ENCODE measurements around the gene RBP2.

RBP2 gene

GRCh38 chr3:139481116-139481515, 4.8 kb upstream of the RBP2 start:
- H3K27ac ChIP-seq (ENCODE audit: low read length), result no peak overlapping the region
- no peaks in the 10 kb centered on the region for H3K9me3 ChIP-seq (ENCODE audit: control insufficient read depth, insufficient read depth, low read length)
- H3K4me1 ChIP-seq (ENCODE audit: control insufficient read depth, insufficient read depth, low read length), result 0 out of 2 replicates have a peak, but pooled peaks cover 3% of the 10 kb centered on the region
- H3K36me3 ChIP-seq (ENCODE audit: control insufficient read depth, insufficient read depth, low read length), result no peaks in the 10 kb centered on the region
- no peak overlapping the region for H3K4me3 ChIP-seq (ENCODE audit: low read length)
- no peaks in the 10 kb centered on the region for H3K27me3 ChIP-seq (ENCODE audit: control insufficient read depth, insufficient read depth, low read length)
- DNase-seq (ENCODE audit: low read depth, low spot score), result no peak

GRCh38 chr3:139480585-139480984, 4.3 kb upstream of the RBP2 start:
- no peaks in the 10 kb centered on the region for H3K9me3 ChIP-seq (ENCODE audit: control insufficient read depth, insufficient read depth, low read length)
- WGBS (ENCODE audit: insufficient coverage, insufficient read length), result no CpG with 5 or more reads among the region's 3 CpGs
- H3K4me3 ChIP-seq (ENCODE audit: low read length), result no peak overlapping the region
- DNase-seq (ENCODE audit: low read depth, low spot score), result no peak
- no peak overlapping the region for H3K27ac ChIP-seq (ENCODE audit: low read length)
- no peaks in the 10 kb centered on the region for H3K36me3 ChIP-seq (ENCODE audit: control insufficient read depth, insufficient read depth, low read length)
- no peaks in the 10 kb centered on the region for H3K27me3 ChIP-seq (ENCODE audit: control insufficient read depth, insufficient read depth, low read length)
- H3K4me1 ChIP-seq (ENCODE audit: control insufficient read depth, insufficient read depth, low read length), result 0 out of 2 replicates have a peak, but pooled peaks cover 3% of the 10 kb centered on the region

- WGBS (ENCODE audit: insufficient coverage, insufficient read length), result no CpG with 5 or more reads among the region's 3 CpGs
- Histone ChIP-seq H3K4me3 (ENCODE audit: low read length) (no peak overlapping the region), H3K36me3 (ENCODE audit: control insufficient read depth, insufficient read depth, low read length) (no peaks in the 10 kb centered on the region), H3K27ac (ENCODE audit: low read length) (no peak overlapping the region), H3K9me3 (ENCODE audit: control insufficient read depth, insufficient read depth, low read length) (no peaks in the 10 kb centered on the region), H3K27me3 (ENCODE audit: control insufficient read depth, insufficient read depth, low read length) (no peaks in the 10 kb centered on the region), H3K4me1 (ENCODE audit: control insufficient read depth, insufficient read depth, low read length) (0 out of 2 replicates have a peak, but pooled peaks cover 3% of the 10 kb centered on the region)
- DNase-seq (ENCODE audit: low read depth, low spot score), result no peak
Measured at GRCh38 chr3:139477710-139478640, 1.7 kb upstream of the RBP2 start.

GRCh38 chr3:139473155-139473771, 3.1 kb downstream of the RBP2 start:
- Histone ChIP-seq H3K9me3 (ENCODE audit: control insufficient read depth, insufficient read depth, low read length) (no peaks in the 10 kb centered on the region), H3K27me3 (ENCODE audit: control insufficient read depth, insufficient read depth, low read length) (no peaks in the 10 kb centered on the region), H3K36me3 (ENCODE audit: control insufficient read depth, insufficient read depth, low read length) (no peaks in the 10 kb centered on the region), H3K4me3 (ENCODE audit: low read length) (no peak overlapping the region), H3K4me1 (ENCODE audit: control insufficient read depth, insufficient read depth, low read length) (no peaks in the 10 kb centered on the region), H3K27ac (ENCODE audit: low read length) (no peak overlapping the region)
- WGBS (ENCODE audit: insufficient coverage, insufficient read length), result no CpG with 5 or more reads among the region's 2 CpGs
- DNase-seq (ENCODE audit: low read depth, low spot score), result no peak

GRCh38 chr3:139472380-139473010, 3.8 kb downstream of the RBP2 start:
- H3K4me3 ChIP-seq (ENCODE audit: low read length), result no peak overlapping the region
- no peak overlapping the region for H3K27ac ChIP-seq (ENCODE audit: low read length)
- H3K9me3 ChIP-seq (ENCODE audit: control insufficient read depth, insufficient read depth, low read length), result no peaks in the 10 kb centered on the region
- no peaks in the 10 kb centered on the region for H3K4me1 ChIP-seq (ENCODE audit: control insufficient read depth, insufficient read depth, low read length)
- H3K27me3 ChIP-seq (ENCODE audit: control insufficient read depth, insufficient read depth, low read length), result no peaks in the 10 kb centered on the region
- H3K36me3 ChIP-seq (ENCODE audit: control insufficient read depth, insufficient read depth, low read length), result no peaks in the 10 kb centered on the region
- WGBS (ENCODE audit: insufficient coverage, insufficient read length), result no CpG with 5 or more reads among the region's 3 CpGs
- DNase-seq (ENCODE audit: low read depth, low spot score), result no peak

GRCh38 chr3:139470199-139470598, 6.1 kb downstream of the RBP2 start:
- DNase-seq (ENCODE audit: low read depth, low spot score), result no peak
- no CpG with 5 or more reads among the region's 2 CpGs for WGBS (ENCODE audit: insufficient coverage, insufficient read length)

GRCh38 chr3:139468399-139468798, 7.9 kb downstream of the RBP2 start:
- no CpG with 5 or more reads among the region's 2 CpGs for WGBS (ENCODE audit: insufficient coverage, insufficient read length)
- H3K9me3 ChIP-seq (ENCODE audit: control insufficient read depth, insufficient read depth, low read length), result no peaks in the 10 kb centered on the region
- DNase-seq (ENCODE audit: low read depth, low spot score), result no peak

More at GRCh38 chr3:139470199-139470598, 6.1 kb downstream of the RBP2 start:
- Histone ChIP-seq H3K9me3 (ENCODE audit: control insufficient read depth, insufficient read depth, low read length) (no peaks in the 10 kb centered on the region), H3K4me1 (ENCODE audit: control insufficient read depth, insufficient read depth, low read length) (no peaks in the 10 kb centered on the region), H3K27me3 (ENCODE audit: control insufficient read depth, insufficient read depth, low read length) (no peaks in the 10 kb centered on the region), H3K36me3 (ENCODE audit: control insufficient read depth, insufficient read depth, low read length) (no peaks in the 10 kb centered on the region), H3K27ac (ENCODE audit: low read length) (no peak overlapping the region), H3K4me3 (ENCODE audit: low read length) (no peak overlapping the region)

GRCh38 chr3:139466360-139466759, 10.0 kb downstream of the RBP2 start:
- no peaks in the 10 kb centered on the region for H3K4me1 ChIP-seq (ENCODE audit: control insufficient read depth, insufficient read depth, low read length)
- no peak for DNase-seq (ENCODE audit: low read depth, low spot score)
- WGBS (ENCODE audit: insufficient coverage, insufficient read length), result no CpG with 5 or more reads among the region's 5 CpGs
- H3K27me3 ChIP-seq (ENCODE audit: control insufficient read depth, insufficient read depth, low read length), result no peaks in the 10 kb centered on the region
- no peak overlapping the region for H3K4me3 ChIP-seq (ENCODE audit: low read length)
- H3K27ac ChIP-seq (ENCODE audit: low read length), result no peak overlapping the region
- H3K36me3 ChIP-seq (ENCODE audit: control insufficient read depth, insufficient read depth, low read length), result no peaks in the 10 kb centered on the region
- H3K9me3 ChIP-seq (ENCODE audit: control insufficient read depth, insufficient read depth, low read length), result no peaks in the 10 kb centered on the region

More at GRCh38 chr3:139468399-139468798, 7.9 kb downstream of the RBP2 start:
- H3K27ac ChIP-seq (ENCODE audit: low read length), result no peak overlapping the region
- H3K27me3 ChIP-seq (ENCODE audit: control insufficient read depth, insufficient read depth, low read length), result no peaks in the 10 kb centered on the region
- H3K4me3 ChIP-seq (ENCODE audit: low read length), result no peak overlapping the region
- no peaks in the 10 kb centered on the region for H3K36me3 ChIP-seq (ENCODE audit: control insufficient read depth, insufficient read depth, low read length)
- no peaks in the 10 kb centered on the region for H3K4me1 ChIP-seq (ENCODE audit: control insufficient read depth, insufficient read depth, low read length)

GRCh38 chr3:139465636-139466035, 10.7 kb downstream of the RBP2 start:
- no peaks in the 10 kb centered on the region for H3K9me3 ChIP-seq (ENCODE audit: control insufficient read depth, insufficient read depth, low read length)
- H3K4me3 ChIP-seq (ENCODE audit: low read length), result no peak overlapping the region
- DNase-seq (ENCODE audit: low read depth, low spot score), result no peak
- no peaks in the 10 kb centered on the region for H3K27me3 ChIP-seq (ENCODE audit: control insufficient read depth, insufficient read depth, low read length)
- H3K27ac ChIP-seq (ENCODE audit: low read length), result no peak overlapping the region
- no CpG with 5 or more reads among the region's 7 CpGs for WGBS (ENCODE audit: insufficient coverage, insufficient read length)
- no peaks in the 10 kb centered on the region for H3K36me3 ChIP-seq (ENCODE audit: control insufficient read depth, insufficient read depth, low read length)
- H3K4me1 ChIP-seq (ENCODE audit: control insufficient read depth, insufficient read depth, low read length), result no peaks in the 10 kb centered on the region

GRCh38 chr3:139463466-139463865, 12.8 kb downstream of the RBP2 start:
- H3K27ac ChIP-seq (ENCODE audit: low read length), result no peak overlapping the region
- WGBS (ENCODE audit: insufficient coverage, insufficient read length), result no CpG with 5 or more reads among the region's 3 CpGs
- H3K27me3 ChIP-seq (ENCODE audit: control insufficient read depth, insufficient read depth, low read length), result no peaks in the 10 kb centered on the region
- no peaks in the 10 kb centered on the region for H3K36me3 ChIP-seq (ENCODE audit: control insufficient read depth, insufficient read depth, low read length)
- DNase-seq (ENCODE audit: low read depth, low spot score), result no peak
- no peaks in the 10 kb centered on the region for H3K9me3 ChIP-seq (ENCODE audit: control insufficient read depth, insufficient read depth, low read length)
- no peak overlapping the region for H3K4me3 ChIP-seq (ENCODE audit: low read length)
- no peaks in the 10 kb centered on the region for H3K4me1 ChIP-seq (ENCODE audit: control insufficient read depth, insufficient read depth, low read length)
